Measurements from ENCODE around the gene CXCL12. TPM values are rescaled to one million over a fixed set of nuclear protein-coding genes. Genes with fewer than 3 reads are reported as not detected.

Gene CXCL12
- total RNA-seq, 1 donor from 2014 or later = 14.0 TPM

GRCh38 chr10:44333511-44333910 lies 51.4 kb downstream of the CXCL12 start:
- no peak for ATAC-seq

GRCh38 chr10:44332465-44332864 lies 52.4 kb downstream of the CXCL12 start:
- no peak for ATAC-seq

GRCh38 chr10:44330431-44330830 lies 54.5 kb downstream of the CXCL12 start:
- no peak for ATAC-seq

- no peak for ATAC-seq
Observed at GRCh38 chr10:44327461-44327860, 57.4 kb downstream of the CXCL12 start.
